Kidney epithelial cell (primary cell): Measurements from ENCODE around the gene LRRC7. TPM values are rescaled to one million over a fixed set of nuclear protein-coding genes. Genes with fewer than 3 reads are reported as not detected.
A peak's percentile ranks its signal among the peaks of the same experiment; 100 is the strongest.

Experiments used
- DNase-seq: peaks from one replicate; pipeline ENCODE4 v3.0.0-alpha.2; 2010; ENCODE audit warnings: low read depth
- H3K27me3 ChIP-seq: 2 replicates; pipeline ENCODE4 v1.6.0; 2011; ENCODE audit warnings: low read length; ENCODE audit not compliant: control insufficient read depth, insufficient read depth
- H3K36me3 ChIP-seq: 2 replicates; pipeline ENCODE4 v1.5.1; 2011; ENCODE audit warnings: low read length; ENCODE audit not compliant: control insufficient read depth, insufficient read depth
- H3K4me3 ChIP-seq: 2 replicates; pipeline ENCODE4 v1.5.1; 2011; ENCODE audit warnings: low read depth, mild to moderate bottlenecking, control low read depth, low read length
- total RNA-seq: library from RNA; depleted of rRNA; stranded (reverse); fragments of >200 nt; gene quantifications from 2 replicates; pipeline ENCODE4 v1.2.3, GENCODE V29; 2015
- TF ChIP-seq, protein P1 (sequence below): IDR thresholded peaks from 2 replicates; pipeline ENCODE4 v1.5.1; 2011; ENCODE audit warnings: mild to moderate bottlenecking, moderate library complexity, low read length, control low read depth, inconsistent platforms; ENCODE audit not compliant: insufficient read depth, poor library complexity, severe bottlenecking

The LRRC7 gene
- total RNA-seq, 1 donor from 2014 or later = 0.04 TPM

DNA sequence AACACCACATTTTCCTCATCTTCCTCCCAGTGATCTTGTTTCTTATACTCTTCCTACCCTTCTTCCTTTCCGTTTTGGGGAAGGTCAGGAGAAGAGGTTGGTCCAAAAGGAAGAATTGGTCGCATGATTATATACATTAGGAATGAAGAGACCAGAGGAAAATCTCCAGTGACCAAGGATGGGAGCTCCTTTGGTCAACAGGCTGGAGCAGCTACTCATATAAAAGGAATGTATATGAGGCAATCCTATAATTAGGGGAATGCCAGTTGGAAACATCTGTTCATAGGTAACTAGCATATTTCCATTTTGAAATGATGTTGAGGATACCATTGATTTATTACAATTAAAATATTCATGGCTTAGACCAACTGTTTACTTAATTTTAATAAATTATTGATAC is 523.2 kb downstream of the LRRC7 start:
- Histone ChIP-seq H3K36me3 (no peaks in the 10 kb centered on the region), H3K4me3 (no peak overlapping the region), H3K27me3 (no peaks in the 10 kb centered on the region)
- peak; percentile 47 for DNase-seq
- TF ChIP-seq, protein P1, sequence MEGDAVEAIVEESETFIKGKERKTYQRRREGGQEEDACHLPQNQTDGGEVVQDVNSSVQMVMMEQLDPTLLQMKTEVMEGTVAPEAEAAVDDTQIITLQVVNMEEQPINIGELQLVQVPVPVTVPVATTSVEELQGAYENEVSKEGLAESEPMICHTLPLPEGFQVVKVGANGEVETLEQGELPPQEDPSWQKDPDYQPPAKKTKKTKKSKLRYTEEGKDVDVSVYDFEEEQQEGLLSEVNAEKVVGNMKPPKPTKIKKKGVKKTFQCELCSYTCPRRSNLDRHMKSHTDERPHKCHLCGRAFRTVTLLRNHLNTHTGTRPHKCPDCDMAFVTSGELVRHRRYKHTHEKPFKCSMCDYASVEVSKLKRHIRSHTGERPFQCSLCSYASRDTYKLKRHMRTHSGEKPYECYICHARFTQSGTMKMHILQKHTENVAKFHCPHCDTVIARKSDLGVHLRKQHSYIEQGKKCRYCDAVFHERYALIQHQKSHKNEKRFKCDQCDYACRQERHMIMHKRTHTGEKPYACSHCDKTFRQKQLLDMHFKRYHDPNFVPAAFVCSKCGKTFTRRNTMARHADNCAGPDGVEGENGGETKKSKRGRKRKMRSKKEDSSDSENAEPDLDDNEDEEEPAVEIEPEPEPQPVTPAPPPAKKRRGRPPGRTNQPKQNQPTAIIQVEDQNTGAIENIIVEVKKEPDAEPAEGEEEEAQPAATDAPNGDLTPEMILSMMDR = no peak

DNA sequence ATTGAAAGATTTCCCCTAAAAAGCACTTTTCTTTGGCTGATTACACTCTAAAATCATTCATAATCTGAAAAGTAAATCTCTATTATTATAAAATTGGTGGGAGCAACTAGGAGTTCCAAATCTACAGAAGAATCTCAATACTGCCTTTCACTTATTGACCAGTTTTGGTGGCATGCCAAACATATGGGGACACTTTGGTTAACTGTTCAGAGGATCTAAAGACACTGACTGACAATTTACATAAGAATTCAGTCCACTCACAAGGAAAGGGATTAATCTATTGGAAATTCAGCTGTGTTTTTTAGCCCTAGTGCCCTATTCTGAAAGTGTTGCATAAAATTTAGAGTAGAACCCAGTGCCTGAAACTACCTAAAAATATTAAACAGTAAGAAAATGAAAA is 524.1 kb downstream of the LRRC7 start:
- H3K4me3 ChIP-seq = no peak overlapping the region
- no peaks in the 10 kb centered on the region for H3K36me3 ChIP-seq
- H3K27me3 ChIP-seq = no peaks in the 10 kb centered on the region
- DNase-seq = no peak
- TF ChIP-seq, protein P1 = no peak

DNA sequence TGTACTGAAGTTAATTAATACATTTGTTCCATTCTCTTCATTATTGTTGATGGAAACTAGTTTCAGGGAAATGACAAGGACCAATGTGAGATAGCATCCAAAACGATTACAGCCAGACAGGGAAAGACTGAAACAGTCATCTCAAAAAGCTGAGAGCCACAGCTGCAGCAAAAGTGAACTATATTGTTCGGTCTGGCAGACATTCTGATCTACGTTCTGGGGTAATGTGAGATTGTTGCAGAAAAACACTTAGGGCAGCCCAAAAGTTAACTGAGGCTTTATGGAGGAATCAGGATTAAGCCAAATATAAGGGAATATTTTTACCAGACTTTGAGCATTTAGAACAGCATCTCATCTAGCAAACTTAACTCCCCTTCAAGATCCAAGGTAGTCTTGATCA is 524.8 kb downstream of the LRRC7 start:
- DNase-seq = no peak
- H3K4me3 ChIP-seq = no peak overlapping the region
- H3K27me3 ChIP-seq = no peaks in the 10 kb centered on the region
- TF ChIP-seq, protein P1 = no peak
- H3K36me3 ChIP-seq = no peaks in the 10 kb centered on the region

DNA sequence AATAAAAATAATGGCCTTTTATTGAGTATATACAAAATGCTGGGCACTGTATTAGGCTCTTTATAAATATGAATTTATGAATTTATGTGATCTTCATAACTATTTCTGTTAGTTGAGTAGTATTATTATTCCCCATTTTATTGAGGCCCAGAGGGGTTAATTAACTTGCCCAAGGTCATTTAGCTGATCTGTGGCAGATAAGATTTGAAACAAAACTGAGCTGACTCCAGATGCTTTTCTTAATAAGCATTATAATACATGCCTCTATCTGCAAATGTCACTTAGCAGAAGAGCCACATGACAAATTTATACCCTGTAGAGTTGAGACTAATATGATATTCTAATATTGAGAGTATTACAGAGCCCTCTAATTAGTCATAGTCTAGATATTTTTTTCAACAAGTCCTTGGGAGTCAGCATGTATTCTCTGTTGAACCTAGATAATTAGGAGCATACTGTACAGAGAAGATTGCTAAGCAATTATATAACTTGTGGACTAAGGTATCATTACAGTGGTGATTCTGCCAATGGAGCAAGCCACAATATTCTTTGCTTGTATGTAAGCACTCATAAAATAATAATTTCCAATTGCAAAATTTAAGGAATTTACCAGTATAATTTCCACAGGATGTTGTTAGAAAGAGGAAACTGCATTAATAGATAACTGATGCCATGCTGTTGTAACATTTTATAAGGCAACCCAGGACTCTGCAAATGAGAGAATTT is 525.7 kb downstream of the LRRC7 start:
- no peaks in the 10 kb centered on the region for H3K27me3 ChIP-seq
- no peak for DNase-seq
- no peak overlapping the region for H3K4me3 ChIP-seq
- H3K36me3 ChIP-seq = no peaks in the 10 kb centered on the region
- TF ChIP-seq, protein P1 = no peak

DNA sequence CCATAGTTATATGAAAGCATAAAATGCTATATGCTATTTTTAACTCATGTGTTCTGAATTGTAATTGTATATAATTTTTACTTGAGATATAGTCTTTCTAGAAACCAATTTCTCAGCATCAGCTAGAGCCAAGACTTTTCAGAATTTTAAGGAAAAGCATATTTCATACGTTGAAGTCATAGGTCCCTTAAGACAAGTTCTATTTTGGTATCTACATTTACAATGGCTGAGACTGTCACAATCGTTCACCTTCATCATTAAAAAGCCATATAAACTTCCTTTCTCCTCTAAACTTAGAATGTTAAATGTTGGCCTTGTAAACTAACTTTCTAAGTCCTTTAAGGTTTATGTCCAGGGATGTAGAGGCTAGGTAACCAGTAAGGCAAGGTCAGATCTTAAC is 533.5 kb downstream of the LRRC7 start:
- no peaks in the 10 kb centered on the region for H3K36me3 ChIP-seq
- DNase-seq = no peak
- H3K4me3 ChIP-seq = no peak overlapping the region
- H3K27me3 ChIP-seq = no peaks in the 10 kb centered on the region
- TF ChIP-seq, protein P1 = no peak

DNA sequence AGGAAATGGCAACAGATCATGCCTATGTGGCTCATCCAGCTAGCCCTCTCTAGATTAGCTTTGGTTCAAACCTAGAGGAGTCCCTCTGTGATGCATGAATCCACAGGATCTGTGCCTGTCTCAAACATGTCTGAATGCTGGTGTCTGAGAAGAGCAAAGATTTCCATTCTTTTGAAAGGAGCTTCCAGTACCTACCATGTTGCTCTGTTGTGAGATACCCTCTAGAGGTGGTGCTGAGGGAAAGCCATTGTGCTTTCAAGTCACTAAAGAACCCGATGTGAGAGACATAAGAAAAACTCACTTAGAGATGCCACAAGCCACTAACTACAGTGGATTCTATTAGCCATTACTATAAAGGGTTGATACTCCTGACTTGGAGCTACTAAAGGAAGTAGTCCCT is 534.1 kb downstream of the LRRC7 start:
- DNase-seq = no peak
- TF ChIP-seq, protein P1 = no peak
- Histone ChIP-seq H3K27me3 (no peaks in the 10 kb centered on the region), H3K36me3 (no peaks in the 10 kb centered on the region), H3K4me3 (no peak overlapping the region)
